PFSK-1 (cell line): ENCODE measurements around the gene KIAA1328.

Experiments used
- FOXP2 ChIP-seq: optimal IDR thresholded peaks from 2 replicates; pipeline ENCODE3; 2011; ENCODE audit warnings: borderline replicate concordance, control low read depth, inconsistent platforms; ENCODE audit not compliant: insufficient read depth; ENCODE audit errors: extremely low read length, extremely low read depth
- POLR2AphosphoS5 ChIP-seq: IDR thresholded peaks from 2 replicates; pipeline ENCODE4 v1.6.1; 2012; ENCODE audit warnings: low read depth, mild to moderate bottlenecking, control low read depth, low read length, moderate library complexity
- SIN3A ChIP-seq: IDR thresholded peaks from 2 replicates; pipeline ENCODE4 v1.6.1; 2012; ENCODE audit warnings: mild to moderate bottlenecking, low read length, moderate library complexity, borderline replicate concordance; ENCODE audit not compliant: insufficient read depth
- TAF1 ChIP-seq: IDR thresholded peaks from 2 replicates; pipeline ENCODE4 v1.6.1; 2012; ENCODE audit warnings: low read length, control low read depth, borderline replicate concordance; ENCODE audit not compliant: insufficient read depth
- TF ChIP-seq, protein P1 (sequence below), 2 experiments: IDR thresholded peaks; 2 replicates each; pipeline versions ENCODE4 v1.6.1 to v1.8.0; 2011 to 2012; ENCODE audit warnings: low read depth in 2 of 2, low read length in 2 of 2, control low read depth in 1 of 2, inconsistent platforms in 1 of 2, mild to moderate bottlenecking in 1 of 2, moderate library complexity in 1 of 2; ENCODE audit not compliant: insufficient read depth in 1 of 2

The KIAA1328 gene

DNA sequence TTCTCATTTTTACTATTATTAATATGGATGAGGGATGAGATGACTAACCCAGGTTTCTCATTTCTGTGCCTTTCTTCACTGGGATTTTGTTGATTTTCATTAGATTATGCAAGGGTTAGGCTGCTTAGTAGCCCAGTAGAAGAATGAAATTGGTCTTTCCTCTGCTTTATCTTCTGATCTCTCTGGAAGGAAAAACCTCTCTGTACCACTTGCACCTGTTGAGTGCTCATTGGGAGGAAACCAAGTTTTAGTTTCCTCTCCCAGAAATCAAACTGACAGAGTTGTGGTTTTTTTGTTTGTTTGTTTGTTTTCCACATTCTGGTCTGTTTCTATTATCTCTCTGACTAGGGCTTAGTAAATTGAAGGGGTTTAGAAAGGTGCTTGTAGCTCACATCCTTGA is 60.8 kb downstream of the KIAA1328 start:
- no peak for TF ChIP-seq TAF1
- no peak for TF ChIP-seq FOXP2
- TF ChIP-seq, protein P1, sequence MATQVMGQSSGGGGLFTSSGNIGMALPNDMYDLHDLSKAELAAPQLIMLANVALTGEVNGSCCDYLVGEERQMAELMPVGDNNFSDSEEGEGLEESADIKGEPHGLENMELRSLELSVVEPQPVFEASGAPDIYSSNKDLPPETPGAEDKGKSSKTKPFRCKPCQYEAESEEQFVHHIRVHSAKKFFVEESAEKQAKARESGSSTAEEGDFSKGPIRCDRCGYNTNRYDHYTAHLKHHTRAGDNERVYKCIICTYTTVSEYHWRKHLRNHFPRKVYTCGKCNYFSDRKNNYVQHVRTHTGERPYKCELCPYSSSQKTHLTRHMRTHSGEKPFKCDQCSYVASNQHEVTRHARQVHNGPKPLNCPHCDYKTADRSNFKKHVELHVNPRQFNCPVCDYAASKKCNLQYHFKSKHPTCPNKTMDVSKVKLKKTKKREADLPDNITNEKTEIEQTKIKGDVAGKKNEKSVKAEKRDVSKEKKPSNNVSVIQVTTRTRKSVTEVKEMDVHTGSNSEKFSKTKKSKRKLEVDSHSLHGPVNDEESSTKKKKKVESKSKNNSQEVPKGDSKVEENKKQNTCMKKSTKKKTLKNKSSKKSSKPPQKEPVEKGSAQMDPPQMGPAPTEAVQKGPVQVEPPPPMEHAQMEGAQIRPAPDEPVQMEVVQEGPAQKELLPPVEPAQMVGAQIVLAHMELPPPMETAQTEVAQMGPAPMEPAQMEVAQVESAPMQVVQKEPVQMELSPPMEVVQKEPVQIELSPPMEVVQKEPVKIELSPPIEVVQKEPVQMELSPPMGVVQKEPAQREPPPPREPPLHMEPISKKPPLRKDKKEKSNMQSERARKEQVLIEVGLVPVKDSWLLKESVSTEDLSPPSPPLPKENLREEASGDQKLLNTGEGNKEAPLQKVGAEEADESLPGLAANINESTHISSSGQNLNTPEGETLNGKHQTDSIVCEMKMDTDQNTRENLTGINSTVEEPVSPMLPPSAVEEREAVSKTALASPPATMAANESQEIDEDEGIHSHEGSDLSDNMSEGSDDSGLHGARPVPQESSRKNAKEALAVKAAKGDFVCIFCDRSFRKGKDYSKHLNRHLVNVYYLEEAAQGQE (IDR thresholded peaks at IDR 0.05; ENCODE audit: insufficient read depth in 1 of 2, low read depth in 2 of 2, low read length in 2 of 2), result no peak
- no peak for TF ChIP-seq POLR2AphosphoS5
- TF ChIP-seq SIN3A, result no peak

- TF ChIP-seq POLR2AphosphoS5 (no peak), TAF1 (no peak), SIN3A (no peak), FOXP2 (no peak)
- TF ChIP-seq, protein P1 (IDR thresholded peaks at IDR 0.05; ENCODE audit: insufficient read depth in 1 of 2, low read depth in 2 of 2, low read length in 2 of 2), result no peak
Observed at GRCh38 chr18:36890598-36890997, 61.7 kb downstream of the KIAA1328 start.

DNA sequence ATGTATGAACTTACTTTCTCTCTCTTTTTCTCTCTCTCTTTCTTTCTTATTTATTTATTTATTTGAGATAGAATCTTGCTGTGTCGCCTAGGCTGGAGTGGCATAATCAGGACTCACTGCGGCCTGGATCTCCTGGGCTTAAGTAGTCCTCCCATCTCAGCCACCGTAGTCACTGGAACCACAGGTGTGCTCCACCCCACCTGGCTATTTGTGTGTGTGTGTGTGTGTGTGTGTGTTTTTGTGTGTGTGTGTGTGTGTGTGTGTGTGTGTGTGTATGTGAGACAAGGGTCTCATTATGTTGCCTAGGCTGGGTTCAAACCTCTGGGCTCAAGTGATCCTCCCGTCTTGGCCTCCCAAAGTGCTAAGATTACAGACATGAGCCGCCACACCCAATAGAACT is 64.3 kb downstream of the KIAA1328 start:
- TF ChIP-seq FOXP2, result no peak
- TF ChIP-seq POLR2AphosphoS5, result no peak
- no peak for TF ChIP-seq TAF1
- TF ChIP-seq, protein P1 (IDR thresholded peaks at IDR 0.05; ENCODE audit: insufficient read depth in 1 of 2, low read depth in 2 of 2, low read length in 2 of 2), result no peak

DNA sequence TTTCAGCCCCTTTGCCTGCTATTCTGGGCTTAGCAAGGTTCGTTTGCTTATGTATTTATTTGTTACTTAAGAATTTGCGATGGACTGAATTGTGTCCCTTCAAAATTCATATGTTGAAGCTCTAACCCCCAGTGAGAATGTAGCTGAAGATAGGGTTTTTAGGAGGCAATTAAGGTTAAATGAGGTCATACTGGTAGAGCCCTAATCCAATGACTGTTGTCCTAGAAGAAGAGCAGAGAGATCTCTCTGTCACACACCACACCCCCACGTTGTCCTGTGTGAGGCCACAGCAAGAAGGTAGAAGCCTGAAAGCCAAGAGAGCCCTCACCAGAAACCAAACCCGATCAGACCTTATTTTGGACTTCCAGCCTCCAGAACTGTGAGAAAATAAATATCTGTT is 66.7 kb downstream of the KIAA1328 start:
- TF ChIP-seq, protein P1 (IDR thresholded peaks at IDR 0.05; ENCODE audit: insufficient read depth in 1 of 2, low read depth in 2 of 2, low read length in 2 of 2), result no peak
- TF ChIP-seq FOXP2, result no peak
- TF ChIP-seq SIN3A, result no peak
- no peak for TF ChIP-seq TAF1
- no peak for TF ChIP-seq POLR2AphosphoS5

GRCh38 chr18:36897253-36897652 is 68.3 kb downstream of the KIAA1328 start:
- TF ChIP-seq TAF1 (no peak), SIN3A (no peak), FOXP2 (no peak), POLR2AphosphoS5 (no peak)
- TF ChIP-seq, protein P1 (IDR thresholded peaks at IDR 0.05; ENCODE audit: insufficient read depth in 1 of 2, low read depth in 2 of 2, low read length in 2 of 2), result no peak
